Erythroblast (primary cell): ENCODE results near the gene CFH.

Experiments used
- GATA1 ChIP-seq: IDR thresholded peaks from 2 replicates; pipeline ENCODE4 v1.6.1; 2011; ENCODE audit warnings: low read depth, mild to moderate bottlenecking, control low read depth, low read length, moderate library complexity
- POLR2A ChIP-seq: IDR thresholded peaks from 2 replicates; pipeline ENCODE4 v1.6.1; 2011; ENCODE audit warnings: mild to moderate bottlenecking, low read length

DNA sequence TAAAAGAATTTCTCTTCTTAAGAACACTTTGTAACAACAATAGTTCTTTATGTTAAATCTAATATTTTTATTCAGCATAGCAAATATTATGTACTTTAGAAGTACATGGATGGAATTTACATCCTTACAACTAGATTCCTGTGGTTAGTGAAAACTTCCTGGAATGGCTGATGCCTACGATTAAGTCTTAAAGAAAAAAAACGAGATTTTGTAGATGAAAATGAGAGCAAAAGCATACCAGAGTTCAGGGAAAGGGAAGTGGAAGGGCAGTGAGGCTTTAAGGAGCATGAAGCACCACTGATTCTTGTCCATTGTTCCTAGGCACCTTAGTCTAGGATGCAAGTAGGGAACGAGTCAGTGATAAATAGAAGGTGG lies 26.7 kb downstream of the CFH start:
- TF ChIP-seq POLR2A (no peak), GATA1 (no peak)
